Smooth muscle cell (in vitro differentiated cells): ENCODE measurements around the gene ZDHHC7. TPM values are rescaled to one million over a fixed set of nuclear protein-coding genes. Genes with fewer than 3 reads are reported as not detected.

Experiments used
- DNase-seq: peaks from one replicate; lab custom pipeline; 2025; ENCODE audit not compliant: unreplicated experiment; lab: John Stamatoyannopoulos, UW
- H2AFZ ChIP-seq: fragments of 200-600 bp; sonication (generic); 2 replicates; pipeline ENCODE4 v1.6.0; 2016; ENCODE audit warnings: antibody characterized with exemption, low read depth, mild to moderate bottlenecking
- H3F3A ChIP-seq: fragments of 200-600 bp; sonication (generic); 2 replicates; pipeline ENCODE4 v1.6.0; 2017; ENCODE audit warnings: antibody characterized with exemption, low read depth
- H3K27ac ChIP-seq: fragments of 200-600 bp; sonication (generic); 2 replicates; pipeline ENCODE4 v1.5.1; 2016; ENCODE audit warnings: low read depth, mild to moderate bottlenecking
- H3K27me3 ChIP-seq: fragments of 200-600 bp; sonication (generic); 2 replicates; pipeline ENCODE4 v1.6.1; 2016; ENCODE audit warnings: low read depth, mild to moderate bottlenecking
- H3K36me3 ChIP-seq: fragments of 200-600 bp; sonication (generic); 2 replicates; pipeline ENCODE4 v1.5.1; 2016; ENCODE audit warnings: low read depth
- H3K4me1 ChIP-seq: fragments of 200-600 bp; sonication (generic); 2 replicates; pipeline ENCODE4 v1.5.1; 2016; ENCODE audit warnings: low read depth
- H3K4me2 ChIP-seq: fragments of 200-600 bp; sonication (generic); 2 replicates; pipeline ENCODE4 v1.6.0; 2016; ENCODE audit warnings: mild to moderate bottlenecking
- H3K4me3 ChIP-seq: fragments of 200-600 bp; sonication (generic); 2 replicates; pipeline ENCODE4 v1.5.1; 2016; ENCODE audit warnings: mild to moderate bottlenecking
- H3K79me2 ChIP-seq: fragments of 200-600 bp; sonication (generic); 2 replicates; pipeline ENCODE4 v1.6.0; 2016; ENCODE audit warnings: low read depth, mild to moderate bottlenecking
- H3K9ac ChIP-seq: fragments of 200-600 bp; sonication (generic); 2 replicates; pipeline ENCODE4 v1.6.0; 2016; ENCODE audit warnings: low read depth
- H3K9me3 ChIP-seq: fragments of 200-600 bp; sonication (generic); replicated peaks from 2 replicates; pipeline ENCODE4 v1.5.1; 2016; ENCODE audit warnings: low read depth
- H4K20me1 ChIP-seq: fragments of 200-600 bp; sonication (generic); 2 replicates; pipeline ENCODE4 v1.6.0; 2016; ENCODE audit warnings: low read depth
- CTCF ChIP-seq: fragments of 200-600 bp; sonication (generic); IDR thresholded peaks from 2 replicates; pipeline ENCODE4 v1.5.1; 2017; ENCODE audit warnings: borderline replicate concordance, mild to moderate bottlenecking, antibody characterized with exemption; ENCODE audit not compliant: insufficient read depth, poor library complexity, severe bottlenecking
- WGBS: methylation state at CpG from one replicate; pipeline ENCODE4 v1.1.7; 2016; ENCODE audit warnings: low lambda C conversion rate; 5-methylcytosine and 5-hydroxymethylcytosine counted together
- polyA plus RNA-seq: library from polyadenylated mRNA; unstranded; fragments of >200 nt; fragmentation: Nextera tagmentation; extraction: Ambion mirVana; gene quantifications from 2 replicates; pipeline ENCODE4 v1.2.1, GENCODE V29; 2016
- total RNA-seq: library from RNA; depleted of rRNA; stranded (reverse); fragments of >200 nt; gene quantifications from 2 replicates; pipeline ENCODE4 v1.2.3, GENCODE V29; 2014

ZDHHC7 gene
- total and polyA plus RNA-seq, 2 experiments from 2014 or later: 31.9 to 39.1 TPM

DNA sequence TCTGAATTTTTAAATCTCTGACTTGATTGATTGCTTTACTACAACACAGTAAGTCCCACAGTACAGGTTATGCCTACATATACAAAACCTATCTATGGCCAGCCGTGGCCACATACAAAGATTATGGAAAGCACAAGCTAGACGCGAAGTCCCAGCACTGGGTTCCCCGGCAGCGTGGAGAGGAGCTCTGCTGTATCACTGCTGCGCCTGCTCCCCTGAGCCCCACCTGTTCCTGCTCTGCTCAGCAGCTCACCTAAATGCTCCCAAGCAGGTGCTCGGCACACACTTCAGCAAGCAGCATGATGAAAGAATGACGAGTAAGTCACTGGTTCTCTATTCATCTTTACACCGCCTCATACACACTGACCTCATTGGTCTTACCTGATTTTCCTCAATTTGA, 20.6 kb downstream of the ZDHHC7 start:
- no peak overlapping the region for H2AFZ ChIP-seq
- no peaks in the 10 kb centered on the region for H3K9me3 ChIP-seq
- peaks cover 13% of the 10 kb centered on the region for H3F3A ChIP-seq
- WGBS: 98% methylated on average over 9 of the region's 9 CpGs
- no peak overlapping the region for H3K27ac ChIP-seq
- H4K20me1 ChIP-seq: peaks cover 80% of the 10 kb centered on the region
- no peak overlapping the region for H3K9ac ChIP-seq
- peaks cover 69% of the 10 kb centered on the region for H3K79me2 ChIP-seq
- H3K4me3 ChIP-seq: no peak overlapping the region
- peaks cover 4% of the 10 kb centered on the region for H3K36me3 ChIP-seq
- no peak for DNase-seq
- no peak for TF ChIP-seq CTCF
- H3K4me2 ChIP-seq: no peak overlapping the region
- H3K4me1 ChIP-seq: peaks cover 5% of the 10 kb centered on the region
- no peaks in the 10 kb centered on the region for H3K27me3 ChIP-seq

DNA sequence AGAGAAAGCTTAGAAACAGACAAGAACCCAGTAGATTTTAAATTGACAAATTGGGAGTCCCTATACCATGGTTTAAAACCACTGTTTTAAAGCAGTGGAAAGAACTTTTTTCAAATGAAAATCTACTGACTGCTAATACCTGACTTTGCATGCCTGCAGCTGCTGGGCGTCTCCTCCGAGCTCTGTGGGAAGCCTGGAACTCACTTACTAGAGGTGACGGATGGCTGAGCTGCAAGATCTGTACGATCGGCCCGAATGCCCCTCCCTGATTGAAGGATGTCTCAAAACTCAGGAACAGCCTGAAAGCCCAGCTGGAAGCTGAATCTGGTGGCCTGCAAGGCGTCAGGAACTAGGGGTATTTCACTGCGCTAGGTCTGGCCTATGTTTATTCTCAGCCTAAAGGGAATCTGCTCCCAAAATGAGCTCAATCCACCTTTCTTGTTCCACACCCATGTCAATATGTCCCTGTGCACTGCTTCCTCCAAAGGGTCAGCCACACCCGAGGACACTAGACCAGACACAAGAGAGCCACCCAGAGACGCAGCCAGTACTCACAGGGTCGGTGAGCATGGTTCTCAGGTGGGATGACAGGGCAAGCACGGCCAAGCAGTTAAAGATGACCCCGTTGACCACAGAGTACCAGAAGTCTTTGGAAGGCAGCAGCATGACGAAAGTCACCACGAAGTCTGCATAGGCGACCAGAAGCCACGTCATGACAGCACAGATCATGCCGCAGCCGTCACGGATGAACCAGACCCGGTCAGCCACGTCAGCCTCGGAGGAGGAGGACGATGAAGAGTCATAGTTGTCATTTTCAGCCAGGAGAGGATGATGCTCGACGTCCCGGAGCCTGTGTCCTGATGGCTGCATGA, 21.4 kb downstream of the ZDHHC7 start:
- no peak for DNase-seq
- Histone ChIP-seq H3K9ac (no peak overlapping the region), H3K4me1 (peaks cover 5% of the 10 kb centered on the region)

GRCh38 chr16:84988328-84989080, 22.8 kb downstream of the ZDHHC7 start:
- Histone ChIP-seq H3K9me3 (no peaks in the 10 kb centered on the region), H3K79me2 (peaks cover 58% of the 10 kb centered on the region), H4K20me1 (peaks cover 82% of the 10 kb centered on the region), H3K27me3 (no peaks in the 10 kb centered on the region), H2AFZ (no peak overlapping the region), H3K4me1 (no peaks in the 10 kb centered on the region), H3F3A (no peaks in the 10 kb centered on the region), H3K36me3 (peaks cover 4% of the 10 kb centered on the region), H3K9ac (no peak overlapping the region), H3K27ac (no peak overlapping the region), H3K4me3 (no peak overlapping the region), H3K4me2 (no peak overlapping the region)
- WGBS: 94% methylated on average over 16 of the region's 16 CpGs
- no peak for DNase-seq
- TF ChIP-seq CTCF: no peak

More for the DNA sequence above, 21.4 kb downstream of the ZDHHC7 start:
- peaks cover 66% of the 10 kb centered on the region for H3K79me2 ChIP-seq
- H3K4me3 ChIP-seq: no peak overlapping the region
- H2AFZ ChIP-seq: no peak overlapping the region
- no peaks in the 10 kb centered on the region for H3K9me3 ChIP-seq
- H3K36me3 ChIP-seq: peaks cover 4% of the 10 kb centered on the region
- no peak overlapping the region for H3K27ac ChIP-seq
- peaks cover 86% of the 10 kb centered on the region for H4K20me1 ChIP-seq
- TF ChIP-seq CTCF: no peak
- 94% methylated on average over 27 of the region's 27 CpGs for WGBS
- no peaks in the 10 kb centered on the region for H3K27me3 ChIP-seq
- peaks cover 5% of the 10 kb centered on the region for H3F3A ChIP-seq
- H3K4me2 ChIP-seq: no peak overlapping the region
